GM19455 (cell line): ENCODE data around the gene FRYL.

Source experiments
- ATAC-seq: cut with Tn5 transposase; IDR thresholded peaks from one replicate; pipeline ENCODE4 v1.9.1; 2021; ENCODE audit not compliant: unreplicated experiment

Gene FRYL

DNA sequence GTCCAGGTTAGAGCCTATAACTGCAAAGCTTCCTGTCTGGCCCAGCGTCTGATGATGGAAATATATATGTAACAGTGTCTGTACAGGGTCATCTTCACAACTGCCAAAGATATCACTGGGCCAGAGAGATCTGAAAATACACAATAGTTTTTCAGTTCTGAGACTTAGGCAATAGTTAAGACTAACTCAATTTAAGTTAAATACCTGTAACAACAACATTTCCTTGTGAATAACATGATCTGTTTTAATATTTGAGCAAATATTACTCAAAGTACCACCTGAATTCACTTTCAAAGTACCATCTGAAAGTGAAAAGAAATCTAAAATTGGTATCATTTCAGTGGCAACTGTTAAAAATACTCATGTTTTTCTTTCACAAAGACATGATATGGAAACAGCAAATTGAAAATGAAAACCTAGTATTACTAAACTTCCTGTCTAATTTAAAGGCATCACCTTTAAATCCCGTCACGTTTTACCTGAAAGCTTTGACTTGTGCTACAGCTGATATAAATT is 280.5 kb downstream of the FRYL start:
- ATAC-seq = peak; percentile 80

DNA sequence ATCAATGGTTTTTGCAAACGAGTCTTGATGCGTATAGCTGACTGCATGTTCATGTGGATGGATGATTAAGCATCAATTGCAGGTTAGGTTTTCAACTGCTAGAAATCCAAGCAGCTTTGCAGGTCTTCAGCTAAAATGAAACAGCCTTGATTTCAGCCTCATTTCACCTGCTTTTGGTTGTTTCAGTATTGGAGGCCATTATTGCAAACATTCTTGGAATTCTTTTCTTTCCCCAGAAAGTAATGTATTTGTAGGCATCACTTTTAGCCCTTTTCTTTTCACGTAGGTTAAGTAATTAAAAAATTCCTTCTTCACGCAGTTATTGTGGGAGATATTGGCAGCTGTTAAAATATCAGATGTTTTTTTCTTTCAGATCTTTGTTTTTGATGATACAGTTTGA is 281.2 kb downstream of the FRYL start:
- ATAC-seq = no peak

- ATAC-seq = no peak
Measured at GRCh38 chr4:48495941-48496340, 284.1 kb downstream of the FRYL start.

DNA sequence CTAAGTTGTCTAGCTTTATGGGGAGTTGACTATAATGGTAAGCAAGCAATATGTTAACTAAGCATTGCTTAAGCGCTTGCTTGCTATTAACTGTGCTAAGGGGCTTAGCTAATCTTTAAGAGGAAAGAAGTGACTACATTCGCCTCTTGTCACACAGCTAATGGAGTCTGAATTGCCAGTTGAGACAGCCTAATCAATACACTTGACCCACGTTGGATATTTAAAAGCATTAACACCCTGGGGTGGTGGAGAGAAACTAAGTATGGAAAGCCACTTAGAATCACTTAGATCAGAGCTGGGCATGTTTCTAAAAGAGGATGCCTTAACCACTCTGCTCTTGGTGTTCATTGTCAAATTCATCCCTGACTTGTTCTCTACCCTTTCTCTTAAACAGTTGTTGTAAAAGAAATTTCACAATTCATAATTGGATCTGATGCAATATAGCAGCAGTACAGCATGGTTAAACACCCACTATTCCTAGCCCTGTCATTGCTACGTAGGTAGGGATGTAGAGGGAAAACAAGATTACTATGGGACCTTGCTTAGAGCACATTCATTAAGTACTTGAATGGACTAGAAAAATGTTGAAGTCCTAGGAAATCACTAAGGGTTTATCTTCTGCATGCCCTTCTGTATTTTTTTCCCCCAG is 286.5 kb downstream of the FRYL start:
- no peak for ATAC-seq

GRCh38 chr4:48491514-48492176 is 288.4 kb downstream of the FRYL start:
- ATAC-seq = no peak

DNA sequence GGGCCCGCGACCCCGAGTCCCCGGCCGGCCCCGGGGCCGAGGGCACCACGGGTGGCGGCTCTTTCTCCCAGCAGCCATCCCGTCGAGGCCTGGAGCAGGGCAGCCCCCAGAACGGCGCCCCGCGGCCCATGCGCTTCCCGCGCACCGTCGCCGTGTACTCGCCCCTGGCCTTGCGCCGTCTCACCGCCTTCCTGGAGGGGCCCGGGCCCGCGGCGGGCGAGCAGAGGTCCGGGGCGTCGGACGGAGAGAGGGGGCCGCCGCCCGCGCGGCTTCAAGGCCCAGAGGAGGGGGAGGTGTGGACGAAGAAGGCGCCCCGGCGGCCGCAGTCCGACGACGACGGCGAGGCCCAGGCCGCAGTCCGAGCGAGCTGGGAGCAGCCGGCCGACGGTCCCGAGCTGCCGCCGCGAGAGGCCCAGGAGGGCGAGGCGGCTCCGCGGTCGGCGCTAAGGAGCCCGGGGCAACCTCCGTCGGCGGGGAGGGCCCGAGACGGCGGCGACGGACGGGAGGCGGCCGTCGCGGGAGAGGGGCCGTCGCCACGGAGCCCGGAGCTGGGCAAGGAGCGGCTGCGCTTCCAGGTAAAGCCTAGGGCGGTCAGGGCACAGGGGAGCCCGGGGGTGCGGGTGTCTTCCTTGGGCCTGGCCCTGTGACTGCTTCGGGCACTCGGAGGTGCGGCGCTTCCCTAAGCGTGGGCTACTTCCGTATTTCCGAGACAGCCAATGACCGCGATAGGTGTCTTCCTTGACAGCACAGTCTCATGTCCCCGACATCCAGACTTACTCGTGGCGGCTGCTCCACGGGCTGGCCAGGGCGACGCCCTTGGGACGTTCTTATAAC is 289.2 kb downstream of the FRYL start:
- no peak for ATAC-seq

DNA sequence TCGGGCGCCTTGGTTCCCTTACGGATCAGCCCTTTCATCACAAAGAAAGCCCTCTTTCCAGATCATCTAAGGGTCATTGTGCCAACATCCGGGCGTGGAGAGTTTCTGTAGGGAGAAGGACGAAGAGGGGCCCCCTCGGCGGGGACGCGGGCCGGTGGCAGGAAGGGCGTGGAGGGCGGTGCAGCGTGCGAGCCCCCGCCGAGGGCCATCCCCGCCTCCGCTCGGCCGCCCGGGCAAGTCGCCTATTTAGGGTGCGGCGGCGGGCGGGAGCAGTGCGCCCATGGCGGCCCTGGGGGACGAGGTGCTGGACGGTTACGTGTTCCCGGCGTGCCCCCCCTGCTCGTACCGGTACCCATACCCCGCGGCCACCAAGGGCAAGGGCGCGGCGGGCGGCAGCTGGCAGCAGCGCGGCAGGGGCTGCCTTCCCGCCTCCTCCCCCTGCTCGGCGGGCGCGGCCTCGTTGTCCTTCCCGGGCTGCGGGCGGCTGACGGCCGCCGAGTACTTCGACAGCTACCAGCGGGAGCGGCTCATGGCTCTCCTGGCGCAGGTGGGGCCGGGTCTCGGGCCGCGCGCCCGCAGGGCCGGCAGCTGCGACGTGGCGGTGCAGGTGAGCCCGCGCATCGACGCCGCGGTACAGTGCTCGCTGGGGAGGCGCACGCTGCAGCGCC is 289.9 kb downstream of the FRYL start, which contains the start of gene ZAR1:
Gene ZAR1, plus strand, starts transcription at position 241 of the 668 bp plus-strand sequence. Its CDS starts 40 bp downstream, at position 281.
- ATAC-seq = no peak

- ATAC-seq = no peak
Measured at GRCh38 chr4:48489683-48490011, 290.4 kb downstream of the FRYL start.

- ATAC-seq = no peak
Measured at GRCh38 chr4:48484494-48485168, 295.4 kb downstream of the FRYL start.

DNA sequence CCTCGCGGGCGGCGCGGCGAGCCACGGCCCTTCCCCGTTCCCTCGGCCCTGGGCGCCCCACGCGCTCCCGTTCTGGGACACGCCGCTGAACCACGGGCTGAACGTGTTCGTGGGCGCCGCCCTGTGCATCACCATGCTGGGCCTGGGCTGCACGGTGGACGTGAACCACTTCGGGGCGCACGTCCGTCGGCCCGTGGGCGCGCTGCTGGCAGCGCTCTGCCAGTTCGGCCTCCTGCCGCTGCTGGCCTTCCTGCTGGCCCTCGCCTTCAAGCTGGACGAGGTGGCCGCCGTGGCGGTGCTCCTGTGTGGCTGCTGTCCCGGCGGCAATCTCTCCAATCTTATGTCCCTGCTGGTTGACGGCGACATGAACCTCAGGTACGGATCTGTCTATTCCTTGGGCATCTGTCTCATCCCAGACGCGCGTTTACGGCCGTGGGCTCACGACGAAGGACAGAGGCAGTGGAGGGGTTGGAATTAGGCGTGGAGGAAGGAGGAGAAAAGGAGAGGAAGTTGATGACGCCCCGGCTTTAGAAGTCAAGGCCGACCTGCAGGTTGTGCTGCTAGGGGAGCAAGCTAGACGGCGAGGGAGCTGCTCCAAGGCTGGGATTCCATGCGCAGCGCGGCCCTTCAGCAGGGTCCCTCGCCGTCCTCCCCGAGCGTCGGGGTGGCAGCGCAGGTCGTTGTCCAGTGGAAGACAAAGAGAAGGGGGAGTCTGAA is 296.1 kb downstream of the FRYL start:
- no peak for ATAC-seq

DNA sequence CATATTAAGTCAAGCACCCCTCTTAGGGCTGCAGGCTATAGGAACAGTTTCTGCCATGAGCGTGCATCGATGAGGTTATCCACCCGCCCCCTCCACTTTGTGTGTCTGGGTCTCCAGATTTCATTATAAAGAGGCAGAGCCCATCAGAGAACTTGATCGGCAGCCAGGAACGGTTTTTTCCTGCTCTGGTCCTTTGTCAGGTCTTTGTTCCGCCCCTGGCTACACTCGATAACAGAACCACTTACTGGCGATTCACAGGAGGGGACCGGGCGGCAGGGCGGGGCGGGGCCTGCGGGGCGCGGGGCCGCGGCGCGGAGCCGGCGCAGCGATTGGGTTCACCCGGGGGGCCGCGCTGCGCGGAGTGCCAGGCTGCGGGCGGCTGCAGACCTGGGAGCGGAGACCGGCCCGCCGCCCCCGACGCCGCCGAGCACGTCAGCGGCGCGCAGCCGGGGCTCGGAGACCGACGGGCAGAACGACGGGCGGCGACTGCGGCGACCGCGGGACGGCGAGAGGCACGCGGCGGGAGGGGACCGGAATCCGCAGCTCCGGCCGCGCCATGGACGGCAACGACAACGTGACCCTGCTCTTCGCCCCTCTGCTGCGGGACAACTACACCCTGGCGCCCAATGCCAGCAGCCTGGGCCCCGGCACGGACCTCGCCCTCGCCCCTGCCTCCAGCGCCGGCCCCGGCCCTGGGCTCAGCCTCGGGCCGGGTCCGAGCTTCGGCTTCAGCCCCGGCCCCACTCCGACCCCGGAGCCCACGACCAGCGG is 296.9 kb downstream of the FRYL start, which contains the start of gene SLC10A4:
Gene SLC10A4, plus strand, starts transcription at position 338 of the 771 bp plus-strand sequence. Its CDS starts 219 bp downstream, at position 557.
- ATAC-seq = no peak

DNA sequence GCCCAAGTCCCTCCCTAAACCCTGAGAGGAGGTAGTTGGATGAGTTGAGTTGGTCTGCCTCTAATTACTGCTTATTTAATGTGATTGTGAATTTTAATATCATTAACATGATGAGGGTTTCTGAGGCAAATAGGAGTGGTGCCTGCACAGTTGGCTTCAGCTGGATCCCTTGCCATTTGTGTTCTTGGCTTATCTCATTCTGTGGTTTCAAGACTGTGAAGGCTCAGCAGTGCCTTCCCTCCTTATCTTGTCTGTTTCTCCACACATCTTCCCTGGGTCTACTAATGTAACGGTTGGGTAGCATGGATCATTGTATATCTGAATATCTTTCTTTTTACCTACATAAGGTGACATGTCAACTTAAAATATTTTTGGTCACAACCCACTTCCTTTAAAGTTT is 298.5 kb downstream of the FRYL start:
- no peak for ATAC-seq

DNA sequence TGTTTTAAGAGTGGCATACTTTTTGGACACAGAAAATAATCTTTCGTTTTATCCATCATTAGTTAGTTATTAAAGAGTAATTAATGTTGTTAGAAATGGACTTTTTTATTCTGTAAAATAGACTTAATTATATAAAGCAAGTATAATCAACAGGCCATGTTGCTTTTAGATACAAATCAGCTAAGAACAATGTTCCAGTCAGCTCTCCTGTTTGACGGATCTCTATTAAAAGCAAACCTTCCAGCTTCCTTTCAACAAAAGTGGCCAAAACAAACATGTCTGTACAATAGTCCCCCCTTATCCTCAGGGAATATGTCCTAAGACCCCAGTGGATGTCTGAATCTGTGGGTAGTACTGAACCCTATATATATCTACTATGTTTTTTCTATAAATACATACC is 301.8 kb downstream of the FRYL start:
- no peak for ATAC-seq

- ATAC-seq = no peak
Measured at GRCh38 chr4:48475770-48476169, 304.3 kb downstream of the FRYL start.

DNA sequence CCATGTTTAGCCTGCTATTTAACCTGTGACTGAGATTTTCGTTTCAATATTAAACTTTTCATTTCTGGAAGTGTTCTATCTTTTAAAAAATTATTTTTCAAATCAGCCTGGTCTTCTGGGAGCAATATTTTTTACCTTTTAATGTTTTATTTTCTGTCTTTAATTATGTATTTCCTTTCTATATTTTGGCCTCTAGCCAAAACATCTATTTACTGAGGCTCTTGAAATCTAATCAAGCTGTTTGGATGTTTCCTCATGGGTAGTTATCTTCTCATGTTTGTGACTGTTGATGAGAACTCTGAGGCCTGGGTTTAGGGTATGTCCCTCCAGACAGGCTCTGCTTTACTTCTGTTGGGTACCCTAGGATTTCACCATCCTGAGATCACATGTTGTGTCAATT is 307.3 kb downstream of the FRYL start:
- ATAC-seq = no peak

DNA sequence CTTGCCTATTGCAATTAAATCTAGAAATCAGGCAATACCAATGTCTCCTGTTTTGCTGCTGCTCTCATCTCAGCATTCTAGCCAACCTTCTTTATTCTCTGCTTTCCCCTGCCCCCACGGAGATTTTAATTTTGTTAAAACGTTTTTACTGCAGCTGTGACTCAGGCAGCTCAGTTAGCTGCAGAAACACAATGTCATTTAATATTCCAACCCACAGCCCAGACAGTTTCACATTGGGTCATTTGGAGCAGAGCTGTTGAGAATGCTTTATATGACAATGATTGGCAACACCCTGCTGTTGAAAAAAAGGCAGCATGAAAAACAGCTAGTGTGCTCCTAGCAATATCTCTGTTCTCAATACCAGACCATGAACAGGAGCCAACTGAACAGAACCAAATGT is 309.5 kb downstream of the FRYL start:
- ATAC-seq = no peak

- ATAC-seq = no peak
Measured at GRCh38 chr4:48470137-48470536, 309.9 kb downstream of the FRYL start.

- no peak for ATAC-seq
Measured at GRCh38 chr4:48467891-48468290, 312.2 kb downstream of the FRYL start.

DNA sequence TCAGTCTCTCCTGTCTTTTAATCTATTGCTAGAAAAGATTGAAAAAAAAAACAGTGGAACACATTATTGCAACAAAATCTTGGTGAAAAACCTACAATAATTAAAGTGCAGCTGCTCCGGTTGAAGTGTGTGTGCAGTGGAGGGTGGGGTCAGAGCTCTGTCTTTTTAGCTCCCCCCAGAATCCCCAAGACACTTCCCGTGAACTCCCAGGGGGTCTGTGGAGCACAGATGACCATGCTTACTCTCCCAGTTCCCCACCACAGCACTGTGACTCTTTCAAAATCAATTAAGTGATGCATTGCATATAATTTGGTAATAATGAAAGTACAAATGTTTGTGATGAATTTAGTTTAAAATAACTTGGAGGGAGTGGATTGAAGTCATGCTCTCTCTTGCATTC is 312.6 kb downstream of the FRYL start:
- no peak for ATAC-seq
